Adipocyte (in vitro differentiated cells): Measurements from ENCODE around the gene RIMS4.

Source experiments
- DNase-seq: peaks from one replicate; pipeline ENCODE4 v3.0.0-alpha.2; 2015; ENCODE audit warnings: low read depth
- H3K27me3 ChIP-seq: replicated peaks from 2 replicates; pipeline ENCODE4 v1.7.0; 2013; ENCODE audit warnings: mild to moderate bottlenecking, low read length, moderate library complexity; ENCODE audit not compliant: control insufficient read depth, insufficient read depth
- H3K36me3 ChIP-seq: 2 replicates; pipeline ENCODE4 v1.7.0; 2013; ENCODE audit warnings: low read length, mild to moderate bottlenecking, moderate library complexity; ENCODE audit not compliant: control insufficient read depth, insufficient read depth, severe bottlenecking
- H3K4me1 ChIP-seq: 2 replicates; pipeline ENCODE4 v1.7.0; 2013; ENCODE audit warnings: mild to moderate bottlenecking, low read length, moderate library complexity; ENCODE audit not compliant: control insufficient read depth, insufficient read depth
- H3K4me3 ChIP-seq: 2 replicates; pipeline ENCODE4 v1.7.0; 2013; ENCODE audit warnings: mild to moderate bottlenecking, low read length, moderate library complexity
- H3K9ac ChIP-seq: 2 replicates; pipeline ENCODE4 v1.7.0; 2013; ENCODE audit warnings: mild to moderate bottlenecking, low read length, moderate library complexity
- H3K9me3 ChIP-seq: 2 replicates; pipeline ENCODE4 v1.7.0; 2013; ENCODE audit warnings: mild to moderate bottlenecking, low read length, moderate library complexity; ENCODE audit not compliant: control insufficient read depth

The RIMS4 gene

GRCh38 chr20:44840826-44841225 is 30.5 kb upstream of the RIMS4 start:
- Histone ChIP-seq H3K36me3 (no peaks in the 10 kb centered on the region), H3K9me3 (no peaks in the 10 kb centered on the region), H3K4me1 (peaks cover 2% of the 10 kb centered on the region), H3K27me3 (peaks cover 58% of the 10 kb centered on the region), H3K9ac (no peak overlapping the region), H3K4me3 (no peak overlapping the region)
- DNase-seq = no peak

GRCh38 chr20:44839481-44839880 is 29.1 kb upstream of the RIMS4 start:
- Histone ChIP-seq H3K9me3 (no peaks in the 10 kb centered on the region), H3K9ac (no peak overlapping the region), H3K27me3 (peaks cover 64% of the 10 kb centered on the region), H3K4me1 (peaks cover 10% of the 10 kb centered on the region), H3K4me3 (no peak overlapping the region), H3K36me3 (no peaks in the 10 kb centered on the region)
- no peak for DNase-seq

- Histone ChIP-seq H3K36me3 (no peaks in the 10 kb centered on the region), H3K27me3 (peaks cover 56% of the 10 kb centered on the region), H3K9ac (no peak overlapping the region), H3K4me1 (peaks cover 10% of the 10 kb centered on the region), H3K4me3 (no peak overlapping the region), H3K9me3 (peaks cover 2% of the 10 kb centered on the region)
- DNase-seq = no peak
These were observed 28.2 kb upstream of the RIMS4 start for GRCh38 chr20:44838521-44838920.

- DNase-seq = no peak
- H3K27me3 ChIP-seq = peaks cover 52% of the 10 kb centered on the region
These were observed 27.6 kb upstream of the RIMS4 start for GRCh38 chr20:44837946-44838345.

GRCh38 chr20:44836601-44837120 is 26.3 kb upstream of the RIMS4 start:
- peaks cover 49% of the 10 kb centered on the region for H3K27me3 ChIP-seq
- H3K4me1 ChIP-seq = peaks cover 10% of the 10 kb centered on the region
- DNase-seq = no peak
- no peaks in the 10 kb centered on the region for H3K36me3 ChIP-seq
- H3K9me3 ChIP-seq = peaks cover 5% of the 10 kb centered on the region
- H3K9ac ChIP-seq = no peak overlapping the region
- no peak overlapping the region for H3K4me3 ChIP-seq

More at GRCh38 chr20:44837946-44838345, 27.6 kb upstream of the RIMS4 start:
- Histone ChIP-seq H3K4me1 (peaks cover 10% of the 10 kb centered on the region), H3K9me3 (peaks cover 5% of the 10 kb centered on the region), H3K36me3 (no peaks in the 10 kb centered on the region), H3K9ac (no peak overlapping the region), H3K4me3 (no peak overlapping the region)

GRCh38 chr20:44835661-44836221 is 25.4 kb upstream of the RIMS4 start:
- Histone ChIP-seq H3K9ac (no peak overlapping the region), H3K4me1 (peaks cover 10% of the 10 kb centered on the region), H3K27me3 (peaks cover 47% of the 10 kb centered on the region), H3K9me3 (peaks cover 7% of the 10 kb centered on the region), H3K36me3 (no peaks in the 10 kb centered on the region), H3K4me3 (no peak overlapping the region)
- no peak for DNase-seq

GRCh38 chr20:44835116-44835515 is 24.8 kb upstream of the RIMS4 start:
- Histone ChIP-seq H3K9me3 (peaks cover 13% of the 10 kb centered on the region), H3K4me1 (peaks cover 10% of the 10 kb centered on the region), H3K27me3 (peaks cover 43% of the 10 kb centered on the region), H3K9ac (no peak overlapping the region), H3K36me3 (no peaks in the 10 kb centered on the region), H3K4me3 (no peak overlapping the region)
- DNase-seq = no peak

- H3K4me3 ChIP-seq = no peak overlapping the region
- H3K4me1 ChIP-seq = peaks cover 10% of the 10 kb centered on the region
- DNase-seq = no peak
- H3K36me3 ChIP-seq = no peaks in the 10 kb centered on the region
- H3K27me3 ChIP-seq = peaks cover 47% of the 10 kb centered on the region
- H3K9me3 ChIP-seq = peaks cover 17% of the 10 kb centered on the region
- H3K9ac ChIP-seq = no peak overlapping the region
These were observed 24.3 kb upstream of the RIMS4 start for GRCh38 chr20:44834693-44835092.

- peaks cover 10% of the 10 kb centered on the region for H3K4me1 ChIP-seq
- H3K9me3 ChIP-seq = peaks cover 19% of the 10 kb centered on the region
- no peak for DNase-seq
- H3K9ac ChIP-seq = no peak overlapping the region
- no peak overlapping the region for H3K4me3 ChIP-seq
- H3K27me3 ChIP-seq = peaks cover 53% of the 10 kb centered on the region
- H3K36me3 ChIP-seq = no peaks in the 10 kb centered on the region
These were observed 23.1 kb upstream of the RIMS4 start for GRCh38 chr20:44833437-44833836.

- H3K9ac ChIP-seq = no peak overlapping the region
These were observed 22.4 kb upstream of the RIMS4 start for GRCh38 chr20:44832724-44833123.

GRCh38 chr20:44830995-44831394 is 20.6 kb upstream of the RIMS4 start:
- Histone ChIP-seq H3K9ac (no peak overlapping the region), H3K9me3 (peaks cover 19% of the 10 kb centered on the region), H3K4me3 (no peak overlapping the region), H3K4me1 (peaks cover 10% of the 10 kb centered on the region), H3K36me3 (no peaks in the 10 kb centered on the region), H3K27me3 (peaks cover 41% of the 10 kb centered on the region)
- no peak for DNase-seq

More at GRCh38 chr20:44832724-44833123, 22.4 kb upstream of the RIMS4 start:
- no peak overlapping the region for H3K4me3 ChIP-seq
- no peaks in the 10 kb centered on the region for H3K36me3 ChIP-seq
- peaks cover 19% of the 10 kb centered on the region for H3K9me3 ChIP-seq
- peak; percentile 7 for DNase-seq
- H3K4me1 ChIP-seq = peaks cover 10% of the 10 kb centered on the region
- peaks cover 47% of the 10 kb centered on the region for H3K27me3 ChIP-seq

GRCh38 chr20:44830523-44830922 is 20.2 kb upstream of the RIMS4 start:
- H3K4me3 ChIP-seq = no peak overlapping the region
- H3K27me3 ChIP-seq = peaks cover 36% of the 10 kb centered on the region
- DNase-seq = no peak
- peaks cover 19% of the 10 kb centered on the region for H3K9me3 ChIP-seq
- H3K9ac ChIP-seq = no peak overlapping the region
- H3K4me1 ChIP-seq = peaks cover 5% of the 10 kb centered on the region
- no peaks in the 10 kb centered on the region for H3K36me3 ChIP-seq
